G401 (cell line): Measurements from ENCODE around the gene TMEM259. TPM values are rescaled to one million over a fixed set of nuclear protein-coding genes. Genes with fewer than 3 reads are reported as not detected.
A peak's percentile ranks its signal among the peaks of the same experiment; 100 is the strongest.
"Not testable (repeated sequence)": the region's sequence is repeated elsewhere in the genome, so short reads cannot be mapped to it uniquely, and the experiment has no call there.

ENCODE experiments used
- DNase-seq: peaks from one replicate; pipeline ENCODE4 v3.0.0-alpha.2; 2015; ENCODE audit warnings: low spot score
- in situ Hi-C: cut with HindIII; loops from 2 replicates; pipeline ENCODE4 v1.10.0; 2016; ENCODE audit warnings: low sequenced_read_pairs, mixed read lengths
- total RNA-seq: library from RNA; depleted of rRNA; stranded (reverse); fragments of >200 nt; shearing (Covaris generic); gene quantifications from 2 replicates; pipeline ENCODE4 v1.2.3, GENCODE V29; 2014

The TMEM259 gene
- total RNA-seq, 1 experiment from 2014 or later = 131 TPM

DNA sequence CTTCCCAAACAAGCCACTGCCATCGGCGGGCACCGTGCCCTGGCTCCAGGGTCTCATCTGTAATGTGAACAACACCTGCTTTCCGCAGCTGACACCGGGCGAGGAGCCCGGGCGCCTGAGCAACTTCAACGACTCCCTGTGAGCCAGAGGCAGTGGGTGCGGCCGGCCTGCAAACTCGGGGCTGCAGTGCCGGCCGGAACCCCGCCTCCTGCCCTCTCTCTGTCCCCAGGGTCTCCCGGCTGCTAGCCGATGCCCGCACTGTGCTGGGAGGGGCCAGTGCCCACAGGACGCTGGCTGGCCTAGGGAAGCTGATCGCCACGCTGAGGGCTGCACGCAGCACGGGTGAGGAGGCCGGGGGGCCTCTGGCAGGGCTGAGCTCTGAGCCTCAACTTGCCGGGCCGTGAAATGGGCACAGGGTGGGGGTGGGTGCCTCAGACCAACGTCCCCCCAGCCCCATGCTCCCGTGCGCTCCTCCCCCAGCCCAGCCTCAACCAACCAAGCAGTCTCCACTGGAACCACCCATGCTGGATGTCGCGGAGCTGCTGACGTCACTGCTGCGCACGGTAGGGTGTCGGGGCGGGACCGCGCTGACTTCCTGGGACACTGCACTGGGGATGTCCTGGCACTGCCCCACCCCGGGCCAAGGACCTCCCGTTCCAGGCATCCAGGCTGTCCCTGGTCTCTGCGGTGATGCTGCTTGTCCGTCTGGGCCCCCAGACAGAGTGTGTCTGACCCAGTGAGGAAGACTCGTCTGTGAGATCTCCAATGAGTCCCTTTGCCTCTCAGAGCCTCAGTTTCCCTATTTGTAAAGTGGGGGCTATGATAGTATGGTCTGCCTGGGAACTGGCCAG is 21.1 kb upstream of the TMEM259 start:
- DNase-seq = no peak
- in situ Hi-C loops = no loop called here

DNA sequence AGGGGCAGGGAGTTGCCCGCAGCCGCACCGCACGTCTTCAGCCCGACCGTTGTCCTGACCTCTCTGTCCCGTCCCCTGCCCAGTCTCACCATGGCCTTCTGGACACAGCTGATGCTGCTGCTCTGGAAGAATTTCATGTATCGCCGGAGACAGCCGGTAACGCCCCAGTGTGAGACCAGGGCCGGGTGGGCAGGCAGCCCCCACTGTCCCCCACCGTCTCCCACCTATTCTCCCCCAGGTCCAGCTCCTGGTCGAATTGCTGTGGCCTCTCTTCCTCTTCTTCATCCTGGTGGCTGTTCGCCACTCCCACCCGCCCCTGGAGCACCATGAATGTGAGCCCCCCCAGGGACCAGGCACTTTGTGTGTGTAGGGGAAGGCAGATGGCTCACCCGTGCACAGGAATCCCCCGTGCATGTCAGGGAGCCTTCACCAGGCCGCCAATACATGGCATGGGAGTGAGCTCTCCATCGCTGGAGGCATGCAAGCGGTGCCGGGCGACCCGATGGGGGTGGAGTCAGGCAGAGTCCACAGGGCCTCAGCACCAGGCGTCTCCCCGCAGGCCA is 20.4 kb upstream of the TMEM259 start:
- in situ Hi-C loops = no loop called here
- DNase-seq = no peak

DNA sequence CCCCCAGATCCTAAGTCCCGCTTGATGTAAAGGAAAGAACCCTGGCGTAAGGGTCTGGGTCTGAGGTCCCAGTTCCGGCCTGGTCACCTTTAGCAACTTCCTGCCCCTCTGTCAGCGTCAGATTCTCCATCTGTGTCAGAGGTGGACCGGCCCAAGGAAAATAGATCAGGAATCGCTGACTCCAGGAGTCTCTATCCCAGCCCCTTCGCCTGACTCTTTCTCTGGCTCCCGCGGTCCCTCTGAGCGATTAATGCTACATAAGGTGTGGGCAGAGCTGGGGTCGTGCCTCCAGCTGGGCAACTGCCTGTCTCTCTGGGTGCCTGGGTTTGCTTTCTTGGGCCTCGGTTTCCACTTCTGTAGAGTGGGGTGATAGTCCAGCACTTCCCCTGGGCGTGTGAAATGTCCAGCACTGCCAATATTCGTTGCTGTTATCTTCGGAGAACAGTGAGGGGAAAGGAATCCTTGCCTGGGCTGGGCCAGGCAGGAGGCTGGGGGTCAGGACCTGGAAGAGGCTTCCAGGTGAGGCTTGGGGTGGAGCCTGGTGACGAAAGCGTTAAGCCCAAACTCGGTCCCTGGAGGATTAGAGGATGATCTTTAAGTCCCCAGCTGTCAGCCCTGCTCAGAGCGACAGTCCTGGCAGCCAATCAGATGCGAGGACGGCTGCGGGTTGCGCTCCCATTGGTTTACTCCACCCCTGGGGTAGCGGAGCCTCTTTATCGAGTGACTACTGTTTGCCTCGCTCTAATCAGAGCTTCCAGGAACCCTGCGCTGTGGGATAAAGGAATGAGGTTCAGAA is 19.8 kb upstream of the TMEM259 start:
- peak; percentile 95 for DNase-seq
- in situ Hi-C loops = no loop called here

DNA sequence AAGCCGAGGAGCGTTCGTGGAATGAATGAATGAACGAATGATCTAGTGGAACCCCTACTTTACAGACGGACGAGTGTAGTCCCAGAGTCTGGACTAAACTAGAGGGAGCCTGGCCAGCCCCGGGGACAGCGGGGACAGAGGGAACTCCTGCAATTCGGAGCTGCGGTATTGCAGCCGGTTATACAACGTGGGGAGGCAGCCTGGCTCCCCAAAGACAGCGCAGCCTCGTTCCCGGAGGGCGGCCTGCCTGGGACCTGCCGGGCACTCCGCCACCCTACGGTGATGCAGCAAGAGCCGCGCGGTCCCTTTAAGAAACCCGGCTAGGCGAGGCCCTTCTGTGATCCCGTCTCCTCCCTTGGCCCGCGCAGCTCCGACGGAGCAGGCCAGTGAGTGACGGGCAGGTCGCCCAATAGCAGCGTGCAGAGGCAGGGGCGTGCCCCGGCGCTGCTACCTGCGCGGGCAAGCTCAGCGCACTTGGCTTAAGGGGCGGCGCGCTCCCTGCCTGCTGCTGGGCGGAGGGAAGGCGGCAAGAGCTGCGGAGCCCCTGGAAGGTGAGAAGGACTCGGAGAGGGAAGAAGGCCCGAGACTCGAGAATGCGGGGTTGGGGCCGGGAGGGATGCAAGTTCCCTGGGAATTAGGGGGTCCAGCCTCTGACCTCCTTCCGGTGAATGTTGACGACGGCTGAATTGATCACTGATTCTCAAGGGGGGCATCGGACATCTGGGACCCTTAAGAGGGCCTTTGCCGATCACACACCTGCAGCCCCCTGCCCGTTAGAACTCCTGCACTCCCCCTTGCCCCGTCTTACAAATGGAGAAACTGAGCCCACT is 18.9 kb upstream of the TMEM259 start, which contains the start of gene ABCA7:
Gene ABCA7, plus strand, starts transcription at position 462 of the 830 bp plus-strand sequence. CDS start 1,255 bp downstream, outside the sequence.
- in situ Hi-C loops = no loop called here
- peak; percentile 97 for DNase-seq

DNA sequence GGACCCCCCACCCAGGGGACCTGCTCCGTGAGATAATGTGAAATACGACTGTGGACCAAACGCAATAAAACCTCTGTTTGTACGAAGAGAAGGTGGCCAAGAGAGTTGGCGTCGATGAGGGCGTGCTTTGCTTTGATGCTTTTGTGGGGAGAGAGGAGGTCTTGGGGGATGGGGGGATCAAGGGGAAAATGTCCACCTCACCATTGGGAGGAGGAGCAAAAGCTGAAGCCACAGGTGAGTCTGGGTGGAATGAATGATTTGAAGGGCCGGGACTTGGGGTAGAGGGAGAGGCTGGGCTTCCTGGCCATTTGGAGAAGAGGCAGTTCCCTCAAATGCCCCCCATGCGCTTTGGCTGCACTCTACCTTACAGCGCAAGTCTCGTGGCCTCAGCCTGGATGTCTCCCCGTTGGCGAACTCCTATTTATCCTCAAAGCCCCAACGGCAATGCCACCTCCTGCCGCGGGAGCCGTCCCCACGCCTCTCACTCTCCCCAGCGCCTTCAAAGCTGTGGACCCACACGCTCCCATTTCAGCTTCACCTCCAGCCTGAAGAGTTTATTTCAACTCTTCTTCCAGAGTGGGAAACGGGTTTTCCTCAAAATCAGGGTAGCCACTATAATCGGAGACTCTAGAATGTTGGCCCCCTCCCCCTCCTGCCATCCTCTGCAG is 18.2 kb upstream of the TMEM259 start:
- in situ Hi-C loops = no loop called here
- no peak for DNase-seq

GRCh38 chr19:1037621-1038064 is 16.7 kb upstream of the TMEM259 start:
- no peak for DNase-seq
- in situ Hi-C loops = no loop called here

DNA sequence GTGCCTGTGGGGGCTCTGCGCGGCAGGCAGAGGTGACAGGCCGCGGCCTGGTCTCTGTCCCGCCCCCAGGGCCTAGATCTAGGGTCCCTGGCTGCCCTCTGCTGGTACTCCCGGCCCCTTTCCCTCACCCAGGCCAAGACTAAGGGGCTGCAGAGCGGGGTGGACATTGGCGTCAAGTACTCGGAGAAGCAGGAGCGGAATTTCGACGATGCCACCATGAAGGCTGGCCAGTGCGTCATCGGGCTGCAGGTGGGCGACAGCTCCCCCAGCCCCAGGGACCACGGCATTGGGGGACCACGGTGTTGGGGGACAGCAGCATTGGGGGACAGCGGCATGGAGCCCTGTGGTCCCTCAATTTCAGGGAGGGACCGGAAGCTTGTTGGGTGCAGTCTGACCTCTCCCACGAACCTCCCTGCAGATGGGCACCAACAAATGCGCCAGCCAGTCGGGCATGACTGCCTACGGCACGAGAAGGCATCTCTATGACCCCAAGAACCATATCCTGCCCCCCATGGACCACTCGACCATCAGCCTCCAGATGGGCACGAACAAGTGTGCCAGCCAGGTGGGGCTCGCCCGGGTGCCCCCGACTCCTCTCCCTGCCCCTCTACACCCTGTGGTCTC is 15.2 kb upstream of the TMEM259 start:
- in situ Hi-C loops = no loop called here
- DNase-seq = no peak

DNA sequence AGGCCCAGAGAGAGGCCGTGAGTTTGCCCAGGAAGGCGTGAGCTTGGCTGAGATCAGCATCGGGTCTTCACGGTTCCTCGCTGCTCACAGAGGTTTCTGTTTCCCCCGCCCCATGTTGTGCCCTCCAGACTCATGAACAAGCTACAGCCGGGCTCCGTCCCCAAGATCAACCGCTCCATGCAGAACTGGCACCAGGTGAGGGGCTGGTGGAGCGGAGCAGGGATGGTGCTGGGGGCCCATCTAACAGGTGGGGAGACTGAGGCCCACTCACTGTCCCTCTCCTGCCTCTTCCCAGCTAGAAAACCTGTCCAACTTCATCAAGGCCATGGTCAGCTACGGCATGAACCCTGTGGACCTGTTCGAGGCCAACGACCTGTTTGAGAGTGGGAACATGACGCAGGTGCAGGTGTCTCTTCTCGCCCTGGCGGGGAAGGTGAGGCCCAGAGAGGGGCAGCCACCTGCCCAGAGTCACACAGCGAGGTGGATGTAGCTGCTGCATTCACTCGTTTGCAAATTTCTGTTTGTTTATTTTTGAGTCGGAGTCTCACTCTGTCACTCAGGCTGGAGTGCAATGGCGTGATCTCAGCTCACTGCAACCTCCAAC is 11.4 kb upstream of the TMEM259 start:
- DNase-seq = no peak
- in situ Hi-C loops = no loop called here

- DNase-seq = no peak
- in situ Hi-C loops = no loop called here
Observed at GRCh38 chr19:1028062-1028926, 7.4 kb upstream of the TMEM259 start.

GRCh38 chr19:1027650-1028061 is 6.7 kb upstream of the TMEM259 start:
- no peak for DNase-seq
- in situ Hi-C loops = no loop called here

DNA sequence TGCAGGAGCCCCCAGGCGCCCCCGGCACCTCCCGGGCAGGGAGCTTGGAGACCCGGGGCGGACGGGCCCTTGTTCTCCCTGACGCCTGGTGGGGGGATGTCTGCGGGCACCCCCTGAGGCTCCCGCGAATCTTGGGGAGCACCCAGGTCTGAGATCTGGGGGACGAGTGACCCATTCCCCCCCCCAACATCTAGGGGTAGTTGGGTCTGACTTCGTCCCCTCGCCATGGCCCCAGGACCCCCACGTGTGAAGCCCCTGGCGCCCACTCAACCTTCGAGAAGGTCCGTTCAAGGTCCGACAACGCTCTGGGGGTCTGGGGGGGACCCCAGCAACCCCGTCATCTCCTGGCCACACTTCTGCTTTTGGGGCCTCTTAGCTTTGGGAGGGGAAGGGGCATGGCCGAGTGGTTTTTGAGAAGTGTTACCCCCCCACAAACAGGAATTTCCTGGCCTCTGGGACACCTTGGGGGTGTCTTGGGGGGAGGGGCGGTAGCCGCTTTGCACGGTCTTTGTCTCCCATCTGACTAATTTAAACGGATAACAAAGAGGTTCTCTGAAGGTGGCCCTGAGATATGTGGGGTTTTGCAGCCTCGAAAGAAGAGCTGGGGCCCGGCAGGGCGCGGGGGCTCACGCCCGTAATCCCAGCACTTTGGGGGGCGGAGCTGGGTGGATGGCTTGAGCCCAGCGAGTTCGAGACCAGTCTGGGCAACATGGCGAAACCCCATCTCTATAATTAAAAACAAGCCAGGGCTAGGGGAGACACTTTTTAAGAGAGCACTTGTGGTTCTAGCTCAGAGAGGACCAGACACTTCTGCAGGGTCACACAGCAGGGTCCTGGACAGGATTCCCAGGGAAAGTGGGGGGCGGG is 6.1 kb upstream of the TMEM259 start:
- in situ Hi-C loops = no loop called here
- DNase-seq = no peak

DNA sequence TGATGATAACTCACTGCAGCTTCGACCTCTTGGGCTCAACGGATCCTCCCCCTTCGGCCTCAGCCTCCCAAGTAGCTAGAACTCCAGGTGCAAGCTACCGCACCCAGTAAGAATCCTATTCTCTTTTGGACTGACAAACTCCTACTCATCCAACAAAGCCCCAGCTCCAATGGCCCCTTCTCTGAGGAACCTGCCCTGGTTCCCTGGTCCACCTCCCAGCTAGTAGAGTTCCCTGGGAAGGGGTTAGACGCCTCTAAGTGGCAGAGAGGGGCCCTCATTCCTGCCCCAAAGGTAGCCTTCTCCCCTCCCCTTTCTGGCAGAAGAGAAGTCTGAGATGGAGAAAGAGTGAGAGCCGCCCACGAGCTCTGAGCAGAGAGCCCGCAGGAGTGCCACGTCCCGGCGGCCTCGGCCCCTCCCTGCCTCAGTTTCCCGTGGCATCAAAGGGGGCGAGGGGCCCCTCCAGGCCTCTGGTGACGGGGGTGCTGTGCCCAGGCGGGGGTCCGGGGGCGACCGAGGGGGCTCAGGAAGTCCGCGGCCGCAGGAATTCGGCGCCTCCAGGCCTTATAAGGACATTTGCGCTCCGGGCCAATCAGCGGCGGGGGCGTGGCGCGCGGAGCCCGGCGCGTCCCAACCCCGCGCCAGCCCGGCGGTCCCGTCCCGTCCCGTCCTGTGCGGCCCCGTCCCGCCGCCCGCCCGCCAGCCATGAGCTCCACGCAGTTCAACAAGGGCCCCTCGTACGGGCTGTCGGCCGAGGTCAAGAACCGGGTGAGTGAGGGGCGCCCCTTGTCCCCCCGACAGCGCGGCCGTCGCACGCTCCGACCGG is 5.2 kb upstream of the TMEM259 start, which contains the start of gene CNN2:
Gene CNN2, plus strand, starts transcription at position 649 of the 823 bp plus-strand sequence. Its CDS starts 54 bp downstream, at position 703.
- peak; percentile 33 for DNase-seq
- in situ Hi-C loops = no loop called here

- DNase-seq, in situ Hi-C loops: not testable (repeated sequence)
Observed at GRCh38 chr19:1025080-1025479, 4.2 kb upstream of the TMEM259 start.

GRCh38 chr19:1023883-1024188 is 2.9 kb upstream of the TMEM259 start:
- in situ Hi-C loops, DNase-seq: not testable (repeated sequence)
